HEK293T (cell line): ENCODE measurements around the gene TANC1.

Source experiments
- FOXA1 ChIP-seq: fragments of 450-650 bp; IDR thresholded peaks from 2 replicates; pipeline ENCODE4 v1.6.1; 2016; ENCODE audit warnings: mild to moderate bottlenecking
- FOXM1 ChIP-seq: fragments of 450-650 bp; IDR thresholded peaks from 2 replicates; pipeline ENCODE4 v1.6.1; 2017; ENCODE audit warnings: mild to moderate bottlenecking, borderline replicate concordance
- HDGF ChIP-seq: fragments of 450-650 bp; IDR thresholded peaks from 2 replicates; pipeline ENCODE4 v1.6.1; 2017; ENCODE audit warnings: antibody characterized with exemption, borderline replicate concordance
- L3MBTL2 ChIP-seq: fragments of 450-650 bp; conservative IDR thresholded peaks from 2 replicates; pipeline ENCODE4 v1.6.1; 2016; ENCODE audit warnings: mild to moderate bottlenecking
- SP1 ChIP-seq: fragments of 450-650 bp; IDR thresholded peaks from 2 replicates; pipeline ENCODE4 v1.6.1; 2017
- SUZ12 ChIP-seq: fragments of 450-650 bp; IDR thresholded peaks from 2 replicates; pipeline ENCODE4 v1.6.1; 2016; ENCODE audit warnings: mild to moderate bottlenecking

DNA sequence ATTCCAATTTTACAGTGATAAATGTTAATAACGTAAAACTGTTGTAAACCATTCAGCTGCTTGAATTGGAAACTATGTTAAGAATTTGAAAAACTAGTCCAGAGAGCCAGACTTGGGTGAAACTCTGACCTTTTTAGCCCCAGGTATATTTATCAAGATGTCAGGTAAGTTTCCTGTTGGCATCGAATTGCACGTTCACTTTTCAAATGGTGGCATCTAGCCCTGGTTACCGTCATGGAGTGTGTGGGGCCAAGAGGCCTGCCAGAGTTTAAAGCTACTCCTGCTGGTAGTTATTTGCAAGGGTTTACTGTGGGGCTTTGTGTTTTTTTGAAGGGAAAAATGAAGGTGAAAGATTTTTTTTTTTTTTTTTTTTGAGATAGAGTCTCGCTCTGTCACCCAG lies 208.1 kb downstream of the TANC1 start:
- TF ChIP-seq FOXM1 (no peak), FOXA1 (no peak), SUZ12 (no peak), L3MBTL2 (no peak), SP1 (no peak), HDGF (no peak)
